Liver (tissue), 9 donors: ENCODE measurements around the gene FAT1. TPM values are rescaled to one million over a fixed set of nuclear protein-coding genes. Genes with fewer than 3 reads are reported as not detected.

Source experiments
- DNase-seq: peaks from one replicate; pipeline ENCODE4 v3.0.0-alpha.2; 2017; ENCODE audit warnings: low spot score
- H3K27ac ChIP-seq, 2 donors: one replicate each; pipeline ENCODE4 v1.7.0; 2013; ENCODE audit warnings: inconsistent platforms in 2 of 2, low read length in 2 of 2, control low read depth in 1 of 2, low read depth in 1 of 2, mild to moderate bottlenecking in 1 of 2
- H3K27me3 ChIP-seq, 4 donors: one replicate each; pipeline versions ENCODE4 v1.6.1 to v1.7.0; 2013; ENCODE audit warnings: low read length in 3 of 4, inconsistent platforms in 1 of 4, mild to moderate bottlenecking in 1 of 4, moderate library complexity in 1 of 4; ENCODE audit not compliant: control insufficient read depth in 4 of 4, insufficient read depth in 4 of 4
- H3K36me3 ChIP-seq, 4 donors: one replicate each; pipeline versions ENCODE4 v1.6.1 to v1.7.0; 2013; ENCODE audit warnings: low read length in 3 of 4, mild to moderate bottlenecking in 3 of 4, low read depth in 1 of 4, moderate library complexity in 1 of 4; ENCODE audit not compliant: control insufficient read depth in 4 of 4, insufficient read depth in 3 of 4
- H3K4me1 ChIP-seq, 4 donors: one replicate each; pipeline versions ENCODE4 v1.6.1 to v1.7.0; 2013; ENCODE audit warnings: low read length in 3 of 4, mild to moderate bottlenecking in 3 of 4, moderate library complexity in 1 of 4; ENCODE audit not compliant: control insufficient read depth in 4 of 4, insufficient read depth in 4 of 4
- H3K4me3 ChIP-seq, 3 donors: one replicate each; pipeline versions ENCODE4 v1.6.1 to v1.7.0; 2013; ENCODE audit warnings: low read length in 3 of 3, control low read depth in 1 of 3, low read depth in 1 of 3, mild to moderate bottlenecking in 1 of 3
- H3K9ac ChIP-seq, 2 donors: one replicate each; pipeline ENCODE4 v1.7.0; 2013; ENCODE audit warnings: low read length in 2 of 2, mild to moderate bottlenecking in 2 of 2, moderate library complexity in 2 of 2, control low read depth in 1 of 2, low read depth in 1 of 2
- H3K9me3 ChIP-seq, 4 donors: one replicate each; pipeline versions ENCODE4 v1.6.1 to v1.7.0; 2013; ENCODE audit warnings: low read length in 3 of 4; ENCODE audit not compliant: control insufficient read depth in 4 of 4
- CTCF ChIP-seq: fragments of 150-350 bp; IDR thresholded peaks from 2 replicates; pipeline ENCODE4 v1.5.1; 2017; ENCODE audit warnings: improper control_type of control experiment, low read depth, low read length; ENCODE audit not compliant: missing input control
- EGR1 ChIP-seq, 2 donors: IDR thresholded peaks; 2 replicates each; pipeline ENCODE4 v1.6.1; 2016 to 2018; ENCODE audit warnings: antibody characterized with exemption in 2 of 2, low read depth in 2 of 2
- FOXA1 ChIP-seq: IDR thresholded peaks from 2 replicates; pipeline ENCODE4 v1.6.1; 2016; ENCODE audit warnings: antibody characterized with exemption
- GABPA ChIP-seq, 2 donors: IDR thresholded peaks in 1 of 2; conservative IDR thresholded peaks in 1 of 2; 2 replicates each; pipeline ENCODE4 v1.6.1; 2016; ENCODE audit warnings: antibody characterized with exemption in 2 of 2, mild to moderate bottlenecking in 1 of 2, moderate library complexity in 1 of 2
- HNF4A ChIP-seq, 2 donors: conservative IDR thresholded peaks; 2 replicates each; pipeline ENCODE4 v1.6.1; 2016; ENCODE audit warnings: antibody characterized with exemption in 2 of 2, mild to moderate bottlenecking in 2 of 2
- HNF4G ChIP-seq: IDR thresholded peaks from 2 replicates; pipeline ENCODE4 v1.6.1; 2016; ENCODE audit warnings: antibody characterized with exemption
- RAD21 ChIP-seq, 2 donors: IDR thresholded peaks; 2 replicates each; pipeline ENCODE4 v1.6.1; 2016; ENCODE audit warnings: antibody characterized with exemption in 2 of 2, mild to moderate bottlenecking in 2 of 2
- RXRA ChIP-seq, 2 donors: IDR thresholded peaks; 2 replicates each; pipeline ENCODE4 v1.6.1; 2017 to 2018; ENCODE audit warnings: antibody characterized with exemption in 2 of 2, mild to moderate bottlenecking in 1 of 2
- SP1 ChIP-seq: IDR thresholded peaks from 2 replicates; pipeline ENCODE4 v1.6.1; 2018; ENCODE audit warnings: antibody characterized with exemption, mild to moderate bottlenecking
- TAF1 ChIP-seq: conservative IDR thresholded peaks from 2 replicates; pipeline ENCODE4 v1.6.1; 2016; ENCODE audit warnings: antibody characterized with exemption, mild to moderate bottlenecking
- YY1 ChIP-seq: IDR thresholded peaks from 2 replicates; pipeline ENCODE4 v1.6.1; 2016; ENCODE audit warnings: antibody characterized with exemption, mild to moderate bottlenecking
- WGBS: extraction: QIAGEN DNeasy Blood & Tissue Kit; methylation state at CpG from one replicate; pipeline ENCODE4 v1.1.7; 2013; 5-methylcytosine and 5-hydroxymethylcytosine counted together
- polyA plus RNA-seq, 2 donors: library from polyadenylated mRNA; stranded (reverse) in 1 of 2; unstranded in 1 of 2; fragments of 200-250 nt in 1 of 2; fragments of >200 nt in 1 of 2; fragmentation: Nextera tagmentation in 1 of 2; extraction: Ambion mirVana in 1 of 2; gene quantifications; one replicate each; pipeline versions ENCODE4 v1.2.1 to v1.2.3, GENCODE V29; 2013 to 2015
- total RNA-seq, 2 donors: library from RNA; depleted of rRNA; stranded (reverse); fragments of >200 nt; gene quantifications; one replicate each; pipeline ENCODE4 v1.2.3, GENCODE V29; 2014
- TF ChIP-seq, protein P1 (sequence below): IDR thresholded peaks from 2 replicates; pipeline ENCODE4 v1.6.1; 2016; ENCODE audit warnings: antibody characterized with exemption
- TF ChIP-seq, protein P2 (sequence below): IDR thresholded peaks from 2 replicates; pipeline ENCODE4 v1.6.1; 2016; ENCODE audit warnings: antibody characterized with exemption, mild to moderate bottlenecking
- TF ChIP-seq, protein P3 (sequence below): IDR thresholded peaks from 2 replicates; pipeline ENCODE4 v1.6.1; 2016; ENCODE audit warnings: antibody characterized with exemption
- TF ChIP-seq, protein P4 (sequence below): IDR thresholded peaks from 2 replicates; pipeline ENCODE4 v1.6.1; 2016; ENCODE audit warnings: antibody characterized with exemption
- donor health status: healthy.
- donor health status: healthy.
- donor health status: healthy.
- donor health status: healthy.
- donor health status: healthy.

The FAT1 gene
- total and polyA plus RNA-seq, 4 donors = 10.0 to 48.0 (median 30.0) TPM

GRCh38 chr4:186708554-186708953 lies 15.1 kb downstream of the FAT1 start:
- peaks cover 0 to 3% (median 3%) of the 10 kb centered on the region in 4 donors for H3K36me3 ChIP-seq
- TF ChIP-seq SP1 = no peak
- TF ChIP-seq FOXA1 = no peak
- TF ChIP-seq HNF4A (conservative IDR thresholded peaks at IDR 0.05) = no peak
- TF ChIP-seq, protein P1, sequence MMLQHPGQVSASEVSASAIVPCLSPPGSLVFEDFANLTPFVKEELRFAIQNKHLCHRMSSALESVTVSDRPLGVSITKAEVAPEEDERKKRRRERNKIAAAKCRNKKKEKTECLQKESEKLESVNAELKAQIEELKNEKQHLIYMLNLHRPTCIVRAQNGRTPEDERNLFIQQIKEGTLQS = no peak
- no peak for TF ChIP-seq TAF1
- TF ChIP-seq HNF4G = no peak
- no peak for TF ChIP-seq GABPA (IDR thresholded peaks at IDR 0.05 in 1 of 2, conservative IDR thresholded peaks at IDR 0.05 in 1 of 2)
- TF ChIP-seq RAD21 (IDR thresholded peaks at IDR 0.05) = no peak
- TF ChIP-seq, protein P2, sequence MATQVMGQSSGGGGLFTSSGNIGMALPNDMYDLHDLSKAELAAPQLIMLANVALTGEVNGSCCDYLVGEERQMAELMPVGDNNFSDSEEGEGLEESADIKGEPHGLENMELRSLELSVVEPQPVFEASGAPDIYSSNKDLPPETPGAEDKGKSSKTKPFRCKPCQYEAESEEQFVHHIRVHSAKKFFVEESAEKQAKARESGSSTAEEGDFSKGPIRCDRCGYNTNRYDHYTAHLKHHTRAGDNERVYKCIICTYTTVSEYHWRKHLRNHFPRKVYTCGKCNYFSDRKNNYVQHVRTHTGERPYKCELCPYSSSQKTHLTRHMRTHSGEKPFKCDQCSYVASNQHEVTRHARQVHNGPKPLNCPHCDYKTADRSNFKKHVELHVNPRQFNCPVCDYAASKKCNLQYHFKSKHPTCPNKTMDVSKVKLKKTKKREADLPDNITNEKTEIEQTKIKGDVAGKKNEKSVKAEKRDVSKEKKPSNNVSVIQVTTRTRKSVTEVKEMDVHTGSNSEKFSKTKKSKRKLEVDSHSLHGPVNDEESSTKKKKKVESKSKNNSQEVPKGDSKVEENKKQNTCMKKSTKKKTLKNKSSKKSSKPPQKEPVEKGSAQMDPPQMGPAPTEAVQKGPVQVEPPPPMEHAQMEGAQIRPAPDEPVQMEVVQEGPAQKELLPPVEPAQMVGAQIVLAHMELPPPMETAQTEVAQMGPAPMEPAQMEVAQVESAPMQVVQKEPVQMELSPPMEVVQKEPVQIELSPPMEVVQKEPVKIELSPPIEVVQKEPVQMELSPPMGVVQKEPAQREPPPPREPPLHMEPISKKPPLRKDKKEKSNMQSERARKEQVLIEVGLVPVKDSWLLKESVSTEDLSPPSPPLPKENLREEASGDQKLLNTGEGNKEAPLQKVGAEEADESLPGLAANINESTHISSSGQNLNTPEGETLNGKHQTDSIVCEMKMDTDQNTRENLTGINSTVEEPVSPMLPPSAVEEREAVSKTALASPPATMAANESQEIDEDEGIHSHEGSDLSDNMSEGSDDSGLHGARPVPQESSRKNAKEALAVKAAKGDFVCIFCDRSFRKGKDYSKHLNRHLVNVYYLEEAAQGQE = no peak
- TF ChIP-seq, protein P3, sequence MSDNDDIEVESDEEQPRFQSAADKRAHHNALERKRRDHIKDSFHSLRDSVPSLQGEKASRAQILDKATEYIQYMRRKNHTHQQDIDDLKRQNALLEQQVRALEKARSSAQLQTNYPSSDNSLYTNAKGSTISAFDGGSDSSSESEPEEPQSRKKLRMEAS = no peak
- no peaks in the 10 kb centered on the region for H3K9me3 ChIP-seq
- H3K4me3 ChIP-seq = no peak overlapping the region
- peaks cover 0 to 5% (median 0%) of the 10 kb centered on the region in 4 donors for H3K4me1 ChIP-seq
- H3K27ac ChIP-seq = no peak overlapping the region
- H3K27me3 ChIP-seq = no peaks in the 10 kb centered on the region
- no peak for DNase-seq
- WGBS = 79% methylated on average over 6 of the region's 6 CpGs
- no peak overlapping the region for H3K9ac ChIP-seq

DNA sequence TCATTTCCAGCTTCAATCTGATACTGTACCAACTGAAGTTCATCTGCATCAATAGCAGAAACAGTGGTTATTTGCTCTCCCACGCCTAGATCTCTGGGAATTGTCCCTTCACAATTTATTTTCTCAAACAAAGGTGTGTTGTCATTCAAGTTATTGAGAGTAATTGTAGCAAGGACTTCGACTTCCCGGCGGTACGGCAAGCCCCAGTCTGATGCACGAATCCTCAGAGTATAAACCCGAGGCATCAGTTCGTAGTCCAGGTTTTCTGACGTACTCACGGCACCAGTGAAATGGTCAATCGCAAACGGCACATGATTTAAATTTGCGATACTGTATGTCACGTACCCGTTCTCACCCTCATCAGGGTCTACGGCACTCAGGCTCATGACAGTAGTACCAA lies 15.7 kb downstream of the FAT1 start:
- WGBS = 85% methylated on average over 16 of the region's 16 CpGs
- H3K27ac ChIP-seq = no peak overlapping the region
- peaks cover 0 to 3% (median 3%) of the 10 kb centered on the region in 4 donors for H3K36me3 ChIP-seq
- no peaks in the 10 kb centered on the region for H3K27me3 ChIP-seq
- H3K9me3 ChIP-seq = no peaks in the 10 kb centered on the region
- H3K4me3 ChIP-seq = no peak overlapping the region
- TF ChIP-seq CTCF (no peak), RXRA (IDR thresholded peaks at IDR 0.05) (no peak), YY1 (no peak), EGR1 (IDR thresholded peaks at IDR 0.05; ENCODE audit: low read depth in 2 of 2) (no peak)
- TF ChIP-seq, protein P4, sequence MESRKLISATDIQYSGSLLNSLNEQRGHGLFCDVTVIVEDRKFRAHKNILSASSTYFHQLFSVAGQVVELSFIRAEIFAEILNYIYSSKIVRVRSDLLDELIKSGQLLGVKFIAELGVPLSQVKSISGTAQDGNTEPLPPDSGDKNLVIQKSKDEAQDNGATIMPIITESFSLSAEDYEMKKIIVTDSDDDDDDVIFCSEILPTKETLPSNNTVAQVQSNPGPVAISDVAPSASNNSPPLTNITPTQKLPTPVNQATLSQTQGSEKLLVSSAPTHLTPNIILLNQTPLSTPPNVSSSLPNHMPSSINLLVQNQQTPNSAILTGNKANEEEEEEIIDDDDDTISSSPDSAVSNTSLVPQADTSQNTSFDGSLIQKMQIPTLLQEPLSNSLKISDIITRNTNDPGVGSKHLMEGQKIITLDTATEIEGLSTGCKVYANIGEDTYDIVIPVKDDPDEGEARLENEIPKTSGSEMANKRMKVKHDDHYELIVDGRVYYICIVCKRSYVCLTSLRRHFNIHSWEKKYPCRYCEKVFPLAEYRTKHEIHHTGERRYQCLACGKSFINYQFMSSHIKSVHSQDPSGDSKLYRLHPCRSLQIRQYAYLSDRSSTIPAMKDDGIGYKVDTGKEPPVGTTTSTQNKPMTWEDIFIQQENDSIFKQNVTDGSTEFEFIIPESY = no peak
- no peak for DNase-seq
- H3K9ac ChIP-seq = no peak overlapping the region
- peaks cover 0 to 5% (median 0%) of the 10 kb centered on the region in 4 donors for H3K4me1 ChIP-seq
